GM12878 (cell line): ENCODE results near the gene FAM53B. TPM values are rescaled to one million over a fixed set of nuclear protein-coding genes. Genes with fewer than 3 reads are reported as not detected.

ENCODE experiments used
- ATAC-seq: fragments of 200-7000 bp; cut with Tn5 transposase; 3 replicates; pipeline ENCODE4 v1.9.1; 2020; ENCODE audit warnings: mild to moderate bottlenecking, moderate library complexity
- BruUV-seq: library from RNA; stranded (reverse); fragments of 400-500 nt; replicated peaks from 2 replicates; lab custom pipeline; 2021; lab: Mats Ljungman, UMichigan
- CTCF ChIA-PET: fragments of 300-600 bp; sonication (Branson Sonifier 250); formaldehyde crosslinking; extraction: SDS; loops from one replicate; lab custom pipeline; 2021; ENCODE audit warnings: inconsistent platforms; lab: Yijun Ruan, JAX
- POLR2A ChIA-PET: fragments of 350-600 bp; formaldehyde crosslinking; extraction: SDS; loops from one replicate; lab custom pipeline; 2021; ENCODE audit warnings: inconsistent platforms; lab: Charles Lee
- RAD21 ChIA-PET: fragments of 300-600 bp; sonication (Branson Sonifier 250); formaldehyde crosslinking; loops from one replicate; lab custom pipeline; 2023; ENCODE audit warnings: antibody characterized with exemption; ENCODE audit not compliant: unreplicated experiment; lab: Charles Lee
- SMC1A ChIA-PET: fragments of 300-600 bp; sonication (Branson Sonifier 250); formaldehyde crosslinking; loops from one replicate; lab custom pipeline; 2023; ENCODE audit not compliant: unreplicated experiment, uncharacterized antibody; lab: Charles Lee
- DNase-seq: peaks from one replicate; pipeline ENCODE4 v3.0.0-alpha.2; 2011; ENCODE audit warnings: low read depth, low spot score
- FAIRE-seq: peaks from 3 replicates; lab custom pipeline; 2011; peaks lifted over from hg19 to GRCh38; lab: Jason Lieb, UNC
- H2AFZ ChIP-seq: 2 replicates; pipeline ENCODE4 v1.6.0; 2011; ENCODE audit warnings: low read depth, low read length, control low read depth; ENCODE audit not compliant: control insufficient read depth
- H3K27ac ChIP-seq: 2 replicates; pipeline ENCODE4 v1.5.1; 2011; ENCODE audit warnings: control low read depth; ENCODE audit not compliant: control insufficient read depth, insufficient read depth
- H3K27me3 ChIP-seq, 2 experiments: replicated peaks in 1 of 2; 2 replicates each; pipeline versions ENCODE4 v1.6.0 to v1.6.1; 2011; ENCODE audit warnings: low read length in 1 of 2; ENCODE audit not compliant: control insufficient read depth in 2 of 2, insufficient read depth in 2 of 2
- H3K36me3 ChIP-seq, 2 experiments: 2 replicates each; pipeline ENCODE4 v1.5.1; 2011; ENCODE audit warnings: low read length in 1 of 2; ENCODE audit not compliant: control insufficient read depth in 2 of 2, insufficient read depth in 2 of 2
- H3K4me1 ChIP-seq: 2 replicates; pipeline ENCODE4 v1.6.1; 2011; ENCODE audit warnings: mild to moderate bottlenecking, low read length, moderate library complexity, mixed read lengths; ENCODE audit not compliant: control insufficient read depth, insufficient read depth
- H3K4me2 ChIP-seq: 2 replicates; pipeline ENCODE4 v1.6.0; 2011; ENCODE audit warnings: control low read depth; ENCODE audit not compliant: control insufficient read depth, insufficient read depth
- H3K4me3 ChIP-seq: fragments of 200-600 bp; sonication (generic); 2 replicates; pipeline ENCODE4 v1.5.1; 2016
- H3K79me2 ChIP-seq: 2 replicates; pipeline ENCODE4 v1.6.0; 2011; ENCODE audit warnings: low read length; ENCODE audit not compliant: control insufficient read depth, insufficient read depth
- H3K9ac ChIP-seq: 2 replicates; pipeline ENCODE4 v1.8.0; 2011; ENCODE audit warnings: low read length, control low read depth, mixed read lengths; ENCODE audit not compliant: control insufficient read depth, insufficient read depth
- H3K9me3 ChIP-seq: replicated peaks from 3 replicates; pipeline ENCODE4 v1.5.1; 2011; ENCODE audit warnings: mild to moderate bottlenecking, low read length; ENCODE audit not compliant: control insufficient read depth, insufficient read depth
- H4K20me1 ChIP-seq: 2 replicates; pipeline ENCODE4 v1.6.0; 2011; ENCODE audit not compliant: control insufficient read depth, insufficient read depth
- ETV6 ChIP-seq, 2 experiments: fragments of 450-650 bp in 1 of 2; IDR thresholded peaks in 1 of 2; conservative IDR thresholded peaks in 1 of 2; 2 replicates each; pipeline ENCODE4 v1.6.1; 2014; ENCODE audit warnings: antibody characterized with exemption in 1 of 2, borderline replicate concordance in 1 of 2, low read depth in 1 of 2, mild to moderate bottlenecking in 1 of 2, moderate library complexity in 1 of 2
- FOS ChIP-seq: IDR thresholded peaks from 3 replicates; pipeline ENCODE4 v1.6.1; 2011; ENCODE audit warnings: borderline replicate concordance; ENCODE audit not compliant: insufficient read length; ENCODE audit errors: extremely low read depth
- GATAD2B ChIP-seq: fragments of 450-650 bp; conservative IDR thresholded peaks from 2 replicates; pipeline ENCODE4 v1.6.1; 2017; ENCODE audit warnings: low read depth, mild to moderate bottlenecking, moderate library complexity
- HDAC6 ChIP-seq: fragments of 200-600 bp; sonication (generic); IDR thresholded peaks from one replicate; pipeline ENCODE4 v1.8.0; 2017; ENCODE audit warnings: antibody characterized with exemption; ENCODE audit not compliant: unreplicated experiment
- JUND ChIP-seq: IDR thresholded peaks from 2 replicates; pipeline ENCODE4 v1.6.1; 2012; ENCODE audit warnings: low read depth, mild to moderate bottlenecking, low read length, improper control_type of control experiment, moderate library complexity
- MYB ChIP-seq: fragments of 150-350 bp; IDR thresholded peaks from 2 replicates; pipeline ENCODE4 v1.6.1; 2014; ENCODE audit warnings: mild to moderate bottlenecking, low read depth, low read length, borderline replicate concordance
- PAX8 ChIP-seq: fragments of 450-650 bp; IDR thresholded peaks from 2 replicates; pipeline ENCODE4 v1.6.1; 2017; ENCODE audit warnings: mild to moderate bottlenecking, moderate library complexity
- RBBP5 ChIP-seq: fragments of 200-600 bp; sonication (generic); conservative IDR thresholded peaks from 2 replicates; pipeline ENCODE4 v1.6.1; 2016
- WGBS: methylation state at CpG from one replicate; pipeline ENCODE4 v1.1.6; 2016; ENCODE audit warnings: low lambda C conversion rate; ENCODE audit not compliant: insufficient replicate concordance, insufficient coverage; ENCODE audit errors: missing lambda C conversion rate; 5-methylcytosine and 5-hydroxymethylcytosine counted together
- in situ Hi-C: fragments of 300-500 bp; cut with MboI; formaldehyde crosslinking; loops from 9 replicates; pipeline ENCODE4 v1.14.3; 2018; ENCODE audit warnings: mixed read lengths
- intact Hi-C: fragments of 100-400 bp; cut with micrococcal nuclease; formaldehyde crosslinking; loops from one replicate; pipeline ENCODE4 v1.14.2; 2022; ENCODE audit not compliant: unreplicated experiment
- polyA plus RNA-seq, 11 experiments: library from polyadenylated mRNA; depleted of rRNA in 4 of 11; unstranded in 6 of 11; stranded (reverse) in 5 of 11; fragments of >200 nt; fragmentation: Nextera tagmentation in 4 of 11; fragmentation: Illumina TruSeq in 1 of 11; extraction: Ambion mirVana in 4 of 11; extraction: Trizol in 1 of 11; gene quantifications; 1 replicate in 1 of 11; 2 replicates in 10 of 11; pipeline versions ENCODE4 v1.2.1 to v1.2.3, GENCODE V29; 2011 to 2016; ENCODE audit warnings: inconsistent platforms in 2 of 11, missing spikeins in 2 of 11, low read depth in 1 of 11
- total RNA-seq, 4 experiments: library from RNA; depleted of rRNA in 3 of 4; stranded (reverse); fragments of >200 nt in 3 of 4; fragmentation: Illumina TruSeq in 1 of 4; extraction: Trizol in 1 of 4; gene quantifications; 2 replicates each; pipeline versions ENCODE4 v1.2.1 to v1.2.3, GENCODE V29; 2013 to 2021
- TF ChIP-seq, protein P1 (sequence below): fragments of 450-650 bp; IDR thresholded peaks from 2 replicates; pipeline ENCODE4 v1.6.1; 2018; ENCODE audit warnings: mild to moderate bottlenecking, low read depth, moderate library complexity; ENCODE audit not compliant: partially characterized antibody
- TF ChIP-seq, protein P2 (sequence below): fragments of 150-350 bp; IDR thresholded peaks from 2 replicates; pipeline ENCODE4 v1.6.1; 2014; ENCODE audit warnings: mild to moderate bottlenecking, low read depth, low read length

Gene FAM53B
- total and polyA plus RNA-seq, 10 of the 15 experiments (the other 5 are each of a cell fraction or from before 2014, with no cell fraction given), result 0.05 to 26.3 (median 8.1) TPM

DNA sequence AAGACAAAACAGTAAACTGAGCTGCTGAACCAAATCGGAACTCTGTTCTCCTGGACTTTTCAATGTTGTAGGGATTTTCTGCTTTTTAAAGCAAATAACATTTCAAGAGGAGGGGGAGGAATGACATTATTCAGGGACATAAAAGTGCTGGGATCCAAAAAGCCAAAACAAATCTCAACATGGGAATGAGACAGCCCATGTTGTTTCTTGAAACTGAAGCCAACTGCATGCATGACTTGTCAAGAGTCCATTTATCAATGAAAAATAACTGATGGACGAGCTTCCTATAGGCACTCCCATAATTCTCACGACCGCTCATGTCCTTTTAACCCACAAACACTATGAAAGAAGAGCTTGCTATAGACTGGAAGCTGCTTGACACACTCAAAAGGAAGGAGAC, 27.8 kb downstream of the FAM53B start:
- Histone ChIP-seq H3K36me3 (peaks cover 0 to 1% of the 10 kb centered on the region in 2 experiments; a peak in 1 of 4 replicates), H3K79me2 (peaks cover 26% of the 10 kb centered on the region), H2AFZ (no peak overlapping the region), H3K4me1 (peaks cover 52% of the 10 kb centered on the region), H3K27ac (no peak overlapping the region), H3K9ac (no peak overlapping the region), H3K4me2 (no peak overlapping the region)
- in situ Hi-C loops, result no loop called here
- no peak for ATAC-seq
- SMC1A ChIA-PET, result interaction anchor here (0.6 to 21.7 kb wide), 12 partner anchors 11 to 130 kb away, joined by 3 to 351 read pairs (median 18); no protein-coding TSS in a partner anchor
- DNase-seq, result no peak
- intact Hi-C loops, result loop anchor here (5.0 kb wide), 1 partner anchor 89 kb away; no protein-coding TSS in a partner anchor
- no peak for TF ChIP-seq PAX8
- no peak for TF ChIP-seq ETV6 (conservative IDR thresholded peaks at IDR 0.05 in 1 of 2, IDR thresholded peaks at IDR 0.05 in 1 of 2; ENCODE audit: borderline replicate concordance in 1 of 2, low read depth in 1 of 2)
- TF ChIP-seq, all 136 proteins: peak for 0
- ChIA-PET POLR2A (interaction anchor here (1.2 to 12.9 kb wide), 6 partner anchors 8 to 29 kb away, joined by 5 to 139 read pairs (median 32); no protein-coding TSS in a partner anchor), RAD21 (interaction anchor here (0.8 to 15.5 kb wide), 5 partner anchors 12 to 28 kb away, joined by 3 to 360 read pairs (median 266); no protein-coding TSS in a partner anchor), CTCF (interaction anchor here (1.6 to 21.9 kb wide), 4 partner anchors 19 to 69 kb away, joined by 4 to 319 read pairs (median 71); no protein-coding TSS in a partner anchor)
- no peak overlapping the region for H3K4me3 ChIP-seq
- FAIRE-seq, result no peak
- no peaks in the 10 kb centered on the region for H3K27me3 ChIP-seq
- no TSS peak for BruUV-seq
- H3K9me3 ChIP-seq, result no peaks in the 10 kb centered on the region
- 80% methylated on average over 4 of the region's 4 CpGs for WGBS
- no peaks in the 10 kb centered on the region for H4K20me1 ChIP-seq

DNA sequence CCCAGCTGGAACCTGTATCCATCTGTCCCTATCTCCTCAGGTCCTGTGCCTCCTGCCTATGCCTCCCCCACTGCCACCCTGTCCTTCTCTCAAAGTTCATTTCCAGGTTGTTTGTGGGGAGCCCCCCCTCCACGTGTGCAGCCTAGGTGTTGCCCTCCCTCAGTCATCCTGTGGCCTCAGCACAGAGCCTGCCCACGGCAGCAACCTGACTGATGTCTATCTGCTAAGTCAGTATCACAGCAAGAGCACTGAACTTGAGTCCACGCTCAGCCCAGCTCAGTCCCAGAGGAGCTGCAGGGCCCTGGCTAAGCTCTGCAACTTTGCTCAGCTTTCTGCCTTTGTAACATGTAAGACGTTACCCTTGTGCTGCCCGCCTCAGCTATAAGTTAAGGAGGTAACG, 28.7 kb downstream of the FAM53B start:
- CTCF ChIA-PET, result interaction anchor here (1.6 to 21.9 kb wide), 3 partner anchors 26 to 68 kb away, joined by 4 to 319 read pairs (median 79); no protein-coding TSS in a partner anchor
- DNase-seq (no peak), FAIRE-seq (no peak), ATAC-seq (no peak)
- Histone ChIP-seq H3K4me2 (no peak overlapping the region), H3K36me3 (no peaks in the 10 kb centered on the region; a peak in 1 of 4 replicates), H3K27me3 (no peaks in the 10 kb centered on the region), H3K9me3 (no peaks in the 10 kb centered on the region), H3K4me3 (no peak overlapping the region), H3K27ac (no peak overlapping the region), H3K79me2 (peaks cover 18% of the 10 kb centered on the region), H3K4me1 (peaks cover 44% of the 10 kb centered on the region), H3K9ac (no peak overlapping the region), H4K20me1 (no peaks in the 10 kb centered on the region), H2AFZ (no peak overlapping the region)
- intact Hi-C loops, result loop anchor here (5.0 kb wide), 1 partner anchor 88 kb away; no protein-coding TSS in a partner anchor
- 62% methylated on average over 6 of the region's 6 CpGs for WGBS
- RAD21 ChIA-PET, result interaction anchor here (1.0 to 15.5 kb wide), 4 partner anchors 13 to 27 kb away, joined by 3 to 360 read pairs (median 288); no protein-coding TSS in a partner anchor
- BruUV-seq, result no TSS peak
- POLR2A ChIA-PET, result interaction anchor here (1.3 to 12.9 kb wide), 4 partner anchors 8 to 28 kb away, joined by 3 to 139 read pairs (median 70); no protein-coding TSS in a partner anchor
- in situ Hi-C loops, result no loop called here
- SMC1A ChIA-PET, result interaction anchor here (0.9 to 21.7 kb wide), 7 partner anchors 14 to 110 kb away, joined by 3 to 351 read pairs (median 6); no protein-coding TSS in a partner anchor
- no peak for TF ChIP-seq GATAD2B
- no peak for TF ChIP-seq RBBP5
- no peak for TF ChIP-seq JUND
- no peak for TF ChIP-seq FOS
- TF ChIP-seq, protein P1, sequence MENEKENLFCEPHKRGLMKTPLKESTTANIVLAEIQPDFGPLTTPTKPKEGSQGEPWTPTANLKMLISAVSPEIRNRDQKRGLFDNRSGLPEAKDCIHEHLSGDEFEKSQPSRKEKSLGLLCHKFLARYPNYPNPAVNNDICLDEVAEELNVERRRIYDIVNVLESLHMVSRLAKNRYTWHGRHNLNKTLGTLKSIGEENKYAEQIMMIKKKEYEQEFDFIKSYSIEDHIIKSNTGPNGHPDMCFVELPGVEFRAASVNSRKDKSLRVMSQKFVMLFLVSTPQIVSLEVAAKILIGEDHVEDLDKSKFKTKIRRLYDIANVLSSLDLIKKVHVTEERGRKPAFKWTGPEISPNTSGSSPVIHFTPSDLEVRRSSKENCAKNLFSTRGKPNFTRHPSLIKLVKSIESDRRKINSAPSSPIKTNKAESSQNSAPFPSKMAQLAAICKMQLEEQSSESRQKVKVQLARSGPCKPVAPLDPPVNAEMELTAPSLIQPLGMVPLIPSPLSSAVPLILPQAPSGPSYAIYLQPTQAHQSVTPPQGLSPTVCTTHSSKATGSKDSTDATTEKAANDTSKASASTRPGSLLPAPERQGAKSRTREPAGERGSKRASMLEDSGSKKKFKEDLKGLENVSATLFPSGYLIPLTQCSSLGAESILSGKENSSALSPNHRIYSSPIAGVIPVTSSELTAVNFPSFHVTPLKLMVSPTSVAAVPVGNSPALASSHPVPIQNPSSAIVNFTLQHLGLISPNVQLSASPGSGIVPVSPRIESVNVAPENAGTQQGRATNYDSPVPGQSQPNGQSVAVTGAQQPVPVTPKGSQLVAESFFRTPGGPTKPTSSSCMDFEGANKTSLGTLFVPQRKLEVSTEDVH, result no peak
- TF ChIP-seq HDAC6, result no peak
- TF ChIP-seq, protein P2, sequence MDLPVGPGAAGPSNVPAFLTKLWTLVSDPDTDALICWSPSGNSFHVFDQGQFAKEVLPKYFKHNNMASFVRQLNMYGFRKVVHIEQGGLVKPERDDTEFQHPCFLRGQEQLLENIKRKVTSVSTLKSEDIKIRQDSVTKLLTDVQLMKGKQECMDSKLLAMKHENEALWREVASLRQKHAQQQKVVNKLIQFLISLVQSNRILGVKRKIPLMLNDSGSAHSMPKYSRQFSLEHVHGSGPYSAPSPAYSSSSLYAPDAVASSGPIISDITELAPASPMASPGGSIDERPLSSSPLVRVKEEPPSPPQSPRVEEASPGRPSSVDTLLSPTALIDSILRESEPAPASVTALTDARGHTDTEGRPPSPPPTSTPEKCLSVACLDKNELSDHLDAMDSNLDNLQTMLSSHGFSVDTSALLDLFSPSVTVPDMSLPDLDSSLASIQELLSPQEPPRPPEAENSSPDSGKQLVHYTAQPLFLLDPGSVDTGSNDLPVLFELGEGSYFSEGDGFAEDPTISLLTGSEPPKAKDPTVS, result no peak
- TF ChIP-seq MYB, result no peak
